Measurements from ENCODE around the gene ZNRF4.
"Not testable (repeated sequence)": the region's sequence is repeated elsewhere in the genome, so short reads cannot be mapped to it uniquely, and the experiment has no call there.

Gene ZNRF4, protein sequence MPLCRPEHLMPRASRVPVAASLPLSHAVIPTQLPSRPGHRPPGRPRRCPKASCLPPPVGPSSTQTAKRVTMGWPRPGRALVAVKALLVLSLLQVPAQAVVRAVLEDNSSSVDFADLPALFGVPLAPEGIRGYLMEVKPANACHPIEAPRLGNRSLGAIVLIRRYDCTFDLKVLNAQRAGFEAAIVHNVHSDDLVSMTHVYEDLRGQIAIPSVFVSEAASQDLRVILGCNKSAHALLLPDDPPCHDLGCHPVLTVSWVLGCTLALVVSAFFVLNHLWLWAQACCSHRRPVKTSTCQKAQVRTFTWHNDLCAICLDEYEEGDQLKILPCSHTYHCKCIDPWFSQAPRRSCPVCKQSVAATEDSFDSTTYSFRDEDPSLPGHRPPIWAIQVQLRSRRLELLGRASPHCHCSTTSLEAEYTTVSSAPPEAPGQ

DNA sequence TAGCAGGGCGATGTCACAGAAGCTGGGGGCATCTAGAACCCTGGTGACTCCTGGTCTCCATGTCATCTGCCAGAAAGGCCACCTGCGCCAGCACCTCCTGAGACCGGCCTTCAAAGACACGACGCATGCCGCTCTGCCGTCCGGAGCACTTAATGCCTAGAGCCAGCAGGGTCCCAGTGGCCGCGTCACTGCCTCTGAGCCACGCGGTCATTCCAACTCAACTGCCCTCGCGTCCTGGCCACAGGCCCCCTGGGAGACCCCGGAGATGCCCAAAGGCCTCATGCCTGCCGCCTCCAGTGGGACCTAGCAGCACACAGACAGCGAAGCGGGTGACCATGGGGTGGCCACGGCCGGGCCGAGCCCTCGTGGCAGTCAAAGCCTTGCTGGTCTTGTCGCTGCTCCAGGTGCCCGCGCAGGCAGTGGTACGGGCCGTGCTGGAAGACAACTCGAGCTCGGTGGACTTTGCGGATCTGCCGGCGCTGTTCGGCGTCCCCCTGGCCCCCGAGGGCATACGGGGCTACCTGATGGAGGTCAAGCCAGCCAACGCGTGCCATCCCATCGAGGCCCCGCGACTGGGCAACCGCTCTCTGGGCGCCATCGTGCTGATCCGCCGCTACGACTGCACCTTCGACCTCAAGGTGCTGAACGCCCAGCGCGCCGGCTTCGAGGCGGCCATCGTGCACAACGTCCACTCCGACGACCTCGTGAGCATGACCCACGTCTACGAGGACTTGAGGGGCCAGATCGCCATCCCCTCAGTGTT lies at the start of gene ZNRF4:
Gene ZNRF4, plus strand, starts transcription at position 51 of the 763 bp plus-strand sequence. Its CDS starts 75 bp downstream, at position 126.
- DNase-seq (ENCODE audit: low read depth): no peak

GRCh38 chr19:5406198-5406597 lies 49.0 kb upstream of the ZNRF4 start:
- DNase-seq (ENCODE audit: low read depth): not testable (repeated sequence)

GRCh38 chr19:5406816-5407215 lies 48.4 kb upstream of the ZNRF4 start:
- DNase-seq (ENCODE audit: low read depth): no peak

GRCh38 chr19:5407356-5407755 lies 47.9 kb upstream of the ZNRF4 start:
- DNase-seq (ENCODE audit: low read depth): no peak

- no peak for DNase-seq (ENCODE audit: low read depth)
Measured at GRCh38 chr19:5417495-5418436, 37.5 kb upstream of the ZNRF4 start.

- no peak for DNase-seq (ENCODE audit: low read depth)
Measured at GRCh38 chr19:5418677-5419076, 36.5 kb upstream of the ZNRF4 start.

DNA sequence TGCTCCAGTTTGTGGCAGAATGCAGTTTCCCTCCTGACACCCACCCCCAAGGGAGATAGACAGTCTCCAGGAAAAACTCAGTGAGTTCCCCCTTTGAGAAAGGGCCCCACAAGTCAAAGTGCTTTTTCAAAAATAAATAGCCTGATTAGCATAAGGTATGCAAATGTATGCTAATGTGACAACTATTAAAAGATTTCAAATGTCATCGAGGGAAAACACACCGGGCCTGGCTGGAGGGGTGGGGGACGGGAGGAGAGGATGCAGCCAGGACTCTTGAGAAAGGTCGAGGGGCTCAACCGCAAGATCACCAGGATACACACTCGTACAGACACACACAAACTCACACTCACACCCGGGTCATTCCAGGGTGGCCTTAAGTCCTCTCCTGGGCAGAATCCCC lies 34.3 kb upstream of the ZNRF4 start:
- no peak for DNase-seq (ENCODE audit: low read depth)

- DNase-seq (ENCODE audit: low read depth): no peak
Measured at GRCh38 chr19:5423567-5424125, 31.6 kb upstream of the ZNRF4 start.

GRCh38 chr19:5424192-5424973 lies 30.8 kb upstream of the ZNRF4 start:
- DNase-seq (ENCODE audit: low read depth): no peak

GRCh38 chr19:5425260-5425659 lies 30.0 kb upstream of the ZNRF4 start:
- DNase-seq (ENCODE audit: low read depth): no peak

GRCh38 chr19:5430237-5430636 lies 25.0 kb upstream of the ZNRF4 start:
- no peak for DNase-seq (ENCODE audit: low read depth)

DNA sequence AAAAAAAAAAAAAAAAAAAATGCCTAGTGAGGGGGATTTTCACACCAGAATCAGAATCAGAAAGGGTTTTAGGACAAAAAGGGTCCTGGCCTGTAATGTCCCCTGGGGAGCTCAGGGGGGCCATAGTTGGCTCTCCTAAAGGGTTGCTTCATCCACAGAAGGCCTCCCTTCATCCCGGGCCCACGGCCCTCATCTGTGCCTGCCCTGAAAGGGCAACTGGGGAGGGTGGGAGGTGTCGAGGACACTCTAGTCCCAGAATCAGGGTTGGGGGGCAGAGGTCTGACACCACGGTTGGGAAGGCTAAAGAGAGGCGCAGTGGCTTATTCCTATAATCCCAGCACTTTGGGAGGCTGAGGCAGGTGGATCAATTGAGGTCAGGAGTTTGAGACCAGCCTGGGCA lies 22.5 kb upstream of the ZNRF4 start:
- DNase-seq (ENCODE audit: low read depth): no peak

DNA sequence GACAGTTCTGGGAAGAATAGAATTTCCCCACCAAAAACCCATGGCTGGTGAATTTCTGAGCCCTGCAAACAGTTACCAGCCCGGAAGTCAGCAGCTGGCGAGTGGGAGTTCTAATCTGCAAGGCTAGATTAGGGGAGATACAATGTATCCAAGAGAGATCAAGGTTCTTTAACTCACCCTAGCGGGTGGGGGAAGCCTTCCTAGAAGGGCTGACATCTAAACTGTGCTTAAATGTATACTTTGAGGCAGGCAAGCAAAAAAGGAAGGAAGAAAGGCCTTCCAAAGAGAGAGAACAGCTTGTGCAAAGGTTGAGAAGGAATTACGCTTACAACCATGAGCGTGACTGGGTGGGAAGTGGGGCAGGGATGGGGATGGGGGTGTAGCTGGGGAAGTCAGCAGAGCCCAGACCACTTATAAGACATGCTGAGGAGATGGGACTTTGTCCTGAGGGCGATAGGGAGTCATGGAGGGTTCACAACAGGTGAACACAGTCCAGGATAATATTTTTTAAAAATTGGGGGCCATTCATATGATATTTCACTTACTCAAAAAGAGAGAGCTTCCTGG lies 20.8 kb upstream of the ZNRF4 start:
- DNase-seq (ENCODE audit: low read depth): no peak

- DNase-seq (ENCODE audit: low read depth): peak; percentile 89
Measured at GRCh38 chr19:5434970-5435641, 20.1 kb upstream of the ZNRF4 start.

DNA sequence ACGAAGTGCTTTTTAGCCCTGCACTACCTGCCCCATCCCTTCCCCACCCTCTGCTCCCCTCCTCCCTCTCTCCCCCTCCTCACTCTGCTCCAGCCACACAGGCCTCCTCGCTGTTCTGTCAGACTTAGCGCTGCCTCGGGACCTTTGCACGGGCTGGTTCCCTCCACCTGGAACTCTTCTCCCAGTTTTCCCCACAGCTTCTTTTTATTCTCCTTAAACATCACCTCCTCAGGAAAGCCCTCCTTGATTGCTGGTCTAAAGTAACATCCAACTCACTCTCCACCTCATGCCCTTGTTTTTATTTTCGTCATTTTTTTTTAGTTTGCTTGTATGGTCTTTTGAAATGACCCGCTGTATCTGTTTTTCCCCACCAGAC lies 19.6 kb upstream of the ZNRF4 start:
- DNase-seq (ENCODE audit: low read depth): no peak

DNA sequence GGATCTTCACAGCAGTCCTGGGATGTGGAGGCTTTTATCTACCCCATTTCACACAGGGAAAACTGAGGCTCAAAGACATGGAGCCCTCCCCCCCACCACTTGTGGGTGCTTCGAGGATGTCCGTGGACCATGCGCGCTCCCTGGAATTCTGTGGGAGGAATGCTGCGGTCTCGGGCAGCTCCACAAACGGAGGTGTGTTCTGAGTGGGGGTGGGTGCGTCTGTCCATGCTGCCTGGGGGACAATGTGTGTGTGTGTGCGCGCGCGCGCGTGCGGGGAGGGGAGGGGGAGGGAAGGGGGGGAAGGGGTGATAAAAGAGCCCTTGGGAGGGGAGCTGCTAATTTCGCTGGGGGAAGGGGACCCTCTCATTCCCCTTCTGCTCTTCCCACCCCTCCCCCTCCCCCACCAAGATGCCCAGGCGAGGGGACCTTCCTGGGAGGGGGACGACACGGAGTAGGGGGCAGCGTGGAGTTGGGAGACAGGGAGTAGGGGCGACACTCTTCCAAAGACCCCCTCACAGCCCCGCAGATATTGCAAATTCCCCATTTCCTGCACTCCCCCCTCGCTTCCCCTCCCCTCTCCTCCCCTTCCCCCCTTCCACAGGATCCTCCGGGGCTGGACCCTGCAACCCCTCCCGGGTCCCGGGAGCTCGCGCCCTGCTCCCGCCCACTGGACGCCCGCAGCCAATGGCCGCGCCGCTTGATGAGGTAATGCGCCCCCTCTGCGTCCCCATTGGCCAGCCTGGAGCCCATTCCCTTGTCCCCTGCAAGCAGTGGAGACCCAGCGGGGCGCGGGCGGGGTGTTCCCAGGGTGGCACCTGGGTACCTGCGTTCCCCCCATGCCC lies 18.9 kb upstream of the ZNRF4 start:
- peak; percentile 59 for DNase-seq (ENCODE audit: low read depth)

DNA sequence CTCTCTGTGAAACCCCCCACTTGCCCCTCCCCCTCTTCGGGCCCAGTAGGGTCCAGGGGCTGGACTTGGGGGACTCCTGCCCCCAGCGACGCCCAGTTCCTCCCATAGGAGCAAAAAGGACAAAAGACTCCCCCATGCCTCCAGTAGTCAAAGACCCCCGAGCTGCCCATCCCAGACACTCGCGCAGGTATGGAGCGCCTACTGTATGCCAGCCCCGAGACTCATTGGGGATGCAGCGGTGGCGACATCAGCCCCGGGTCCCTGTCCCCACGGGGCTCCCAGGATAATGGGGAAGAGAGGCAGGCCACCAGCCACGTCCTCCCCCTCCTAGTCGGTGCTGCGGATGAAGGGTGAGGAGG lies 18.3 kb upstream of the ZNRF4 start:
- no peak for DNase-seq (ENCODE audit: low read depth)

DNA sequence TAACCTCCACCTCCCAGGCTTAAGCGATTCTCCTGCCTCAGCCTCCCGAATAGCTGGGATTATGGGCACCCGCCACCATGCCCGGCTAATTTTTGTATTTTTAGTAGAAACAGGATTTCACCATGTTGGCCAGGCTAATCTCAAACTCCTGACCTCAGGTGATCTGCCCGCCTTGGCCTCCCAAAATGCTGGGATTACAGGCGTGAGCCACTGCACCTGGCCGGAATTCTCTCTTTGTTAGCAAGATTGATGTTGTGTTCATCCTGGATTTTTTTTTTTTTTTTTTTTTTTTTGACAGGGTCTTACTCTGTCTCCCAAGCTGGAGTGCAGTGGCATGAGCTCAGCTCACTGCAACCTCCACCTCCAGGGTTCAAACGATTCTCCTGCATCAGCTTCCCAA lies 16.5 kb upstream of the ZNRF4 start:
- not testable (repeated sequence) for DNase-seq (ENCODE audit: low read depth)

- no peak for DNase-seq (ENCODE audit: low read depth)
Measured at GRCh38 chr19:5439452-5439851, 15.8 kb upstream of the ZNRF4 start.
